ENCODE data around the gene AKR1C3.

DNA sequence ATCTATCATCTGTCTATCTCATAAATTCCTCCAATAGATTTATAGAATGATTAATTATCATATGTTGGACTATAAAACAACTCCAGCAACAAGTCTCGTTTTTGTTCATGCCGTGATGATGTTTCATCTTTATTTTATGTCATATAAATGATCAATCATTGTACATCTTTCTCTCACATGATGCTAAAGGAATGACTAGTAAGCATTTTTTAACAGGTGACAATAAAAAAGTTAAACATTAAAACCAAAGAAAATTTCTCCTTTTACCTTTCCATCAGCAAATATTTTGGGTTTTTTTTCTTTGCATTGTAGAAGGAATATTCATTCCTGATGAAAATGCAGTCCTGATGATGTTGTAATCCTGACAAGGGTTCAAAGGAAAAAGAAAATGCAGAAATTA is 41.4 kb downstream of the AKR1C3 start:
- TF ChIP-seq POLR2A (IDR thresholded peaks at IDR 0.05), result no peak
- TF ChIP-seq, protein P1, sequence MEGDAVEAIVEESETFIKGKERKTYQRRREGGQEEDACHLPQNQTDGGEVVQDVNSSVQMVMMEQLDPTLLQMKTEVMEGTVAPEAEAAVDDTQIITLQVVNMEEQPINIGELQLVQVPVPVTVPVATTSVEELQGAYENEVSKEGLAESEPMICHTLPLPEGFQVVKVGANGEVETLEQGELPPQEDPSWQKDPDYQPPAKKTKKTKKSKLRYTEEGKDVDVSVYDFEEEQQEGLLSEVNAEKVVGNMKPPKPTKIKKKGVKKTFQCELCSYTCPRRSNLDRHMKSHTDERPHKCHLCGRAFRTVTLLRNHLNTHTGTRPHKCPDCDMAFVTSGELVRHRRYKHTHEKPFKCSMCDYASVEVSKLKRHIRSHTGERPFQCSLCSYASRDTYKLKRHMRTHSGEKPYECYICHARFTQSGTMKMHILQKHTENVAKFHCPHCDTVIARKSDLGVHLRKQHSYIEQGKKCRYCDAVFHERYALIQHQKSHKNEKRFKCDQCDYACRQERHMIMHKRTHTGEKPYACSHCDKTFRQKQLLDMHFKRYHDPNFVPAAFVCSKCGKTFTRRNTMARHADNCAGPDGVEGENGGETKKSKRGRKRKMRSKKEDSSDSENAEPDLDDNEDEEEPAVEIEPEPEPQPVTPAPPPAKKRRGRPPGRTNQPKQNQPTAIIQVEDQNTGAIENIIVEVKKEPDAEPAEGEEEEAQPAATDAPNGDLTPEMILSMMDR (IDR thresholded peaks at IDR 0.05), result no peak
